Trophoblast cell (in vitro differentiated cells and primary cell): ENCODE measurements around the gene CLEC5A.

ENCODE experiments used
- DNase-seq, 2 donors: peaks; one replicate each; pipeline ENCODE4 v3.0.0-alpha.2; 2016
- H2AFZ ChIP-seq: 2 replicates; pipeline ENCODE4 v1.6.1; 2013; ENCODE audit warnings: low read length, moderate library complexity, mild to moderate bottlenecking; ENCODE audit not compliant: insufficient read depth, poor library complexity
- H2AK5ac ChIP-seq: 2 replicates; pipeline ENCODE4 v1.6.1; 2013; ENCODE audit warnings: mild to moderate bottlenecking, low read length
- H2BK120ac ChIP-seq: 2 replicates; pipeline ENCODE4 v1.6.1; 2013; ENCODE audit warnings: low read length, mild to moderate bottlenecking, moderate library complexity; ENCODE audit not compliant: insufficient read depth, poor library complexity
- H2BK12ac ChIP-seq: 2 replicates; pipeline ENCODE4 v1.6.1; 2013; ENCODE audit warnings: mild to moderate bottlenecking, low read length, moderate library complexity
- H2BK5ac ChIP-seq: 2 replicates; pipeline ENCODE4 v1.6.1; 2013; ENCODE audit warnings: low read length, low read depth, moderate library complexity, mild to moderate bottlenecking; ENCODE audit not compliant: poor library complexity
- H3K14ac ChIP-seq: 2 replicates; pipeline ENCODE4 v1.6.1; 2013; ENCODE audit warnings: mild to moderate bottlenecking, low read length
- H3K18ac ChIP-seq: 2 replicates; pipeline ENCODE4 v1.6.1; 2013; ENCODE audit warnings: mild to moderate bottlenecking, low read length
- H3K23ac ChIP-seq: 2 replicates; pipeline ENCODE4 v1.6.1; 2013; ENCODE audit warnings: low read length
- H3K27ac ChIP-seq: 2 replicates; pipeline ENCODE4 v1.5.1; 2013; ENCODE audit warnings: low read depth, mild to moderate bottlenecking, inconsistent platforms, low read length, moderate library complexity
- H3K27me3 ChIP-seq: 2 replicates; pipeline ENCODE4 v1.6.1; 2013; ENCODE audit warnings: inconsistent platforms, mild to moderate bottlenecking, low read length, moderate library complexity; ENCODE audit not compliant: insufficient read depth
- H3K36me3 ChIP-seq, 2 experiments: 1 replicate in 1 of 2; 2 replicates in 1 of 2; pipeline ENCODE4 v1.6.1; 2013; ENCODE audit warnings: low read length in 2 of 2, mild to moderate bottlenecking in 2 of 2, moderate library complexity in 1 of 2; ENCODE audit not compliant: insufficient read depth in 2 of 2, control insufficient read depth in 1 of 2
- H3K4ac ChIP-seq: 2 replicates; pipeline ENCODE4 v1.6.1; 2013; ENCODE audit warnings: low read depth, mild to moderate bottlenecking, low read length, moderate library complexity
- H3K4me1 ChIP-seq, 2 experiments: 1 replicate in 1 of 2; 2 replicates in 1 of 2; pipeline ENCODE4 v1.6.1; 2013; ENCODE audit warnings: low read length in 2 of 2, mild to moderate bottlenecking in 2 of 2, moderate library complexity in 1 of 2; ENCODE audit not compliant: insufficient read depth in 2 of 2, control insufficient read depth in 1 of 2
- H3K4me2 ChIP-seq: 2 replicates; pipeline ENCODE4 v1.6.1; 2013; ENCODE audit warnings: inconsistent platforms, mild to moderate bottlenecking, low read length, moderate library complexity
- H3K4me3 ChIP-seq: 2 replicates; pipeline ENCODE4 v1.5.1; 2013; ENCODE audit warnings: mild to moderate bottlenecking, low read depth, low read length, inconsistent platforms
- H3K79me1 ChIP-seq: one replicate; pipeline ENCODE4 v1.6.1; 2013; ENCODE audit warnings: low read length
- H3K79me2 ChIP-seq: 2 replicates; pipeline ENCODE4 v1.6.1; 2013; ENCODE audit warnings: low read length, mild to moderate bottlenecking; ENCODE audit not compliant: control insufficient read depth, insufficient read depth, poor library complexity
- H3K9ac ChIP-seq: 2 replicates; pipeline ENCODE4 v1.6.1; 2013; ENCODE audit warnings: mild to moderate bottlenecking, low read length
- H3K9me3 ChIP-seq: 2 replicates; pipeline ENCODE4 v1.6.1; 2013; ENCODE audit warnings: low read depth, mild to moderate bottlenecking, control low read depth, inconsistent platforms, low read length; ENCODE audit not compliant: insufficient read depth
- H4K12ac ChIP-seq: 2 replicates; pipeline ENCODE4 v1.6.1; 2013; ENCODE audit warnings: low read depth, mild to moderate bottlenecking, low read length, moderate library complexity
- H4K8ac ChIP-seq: 2 replicates; pipeline ENCODE4 v1.6.1; 2013; ENCODE audit warnings: low read depth, mild to moderate bottlenecking, low read length, moderate library complexity
- H4K91ac ChIP-seq: one replicate; pipeline ENCODE4 v1.6.1; 2013; ENCODE audit warnings: low read depth, mild to moderate bottlenecking, low read length, moderate library complexity
- WGBS: extraction: QIAGEN DNeasy Blood & Tissue Kit; methylation state at CpG from one replicate; pipeline ENCODE4 v1.1.7; 2013; ENCODE audit warnings: missing lambda C conversion rate; ENCODE audit not compliant: insufficient read length, insufficient coverage; ENCODE audit errors: extremely low coverage; 5-methylcytosine and 5-hydroxymethylcytosine counted together

CLEC5A gene

DNA sequence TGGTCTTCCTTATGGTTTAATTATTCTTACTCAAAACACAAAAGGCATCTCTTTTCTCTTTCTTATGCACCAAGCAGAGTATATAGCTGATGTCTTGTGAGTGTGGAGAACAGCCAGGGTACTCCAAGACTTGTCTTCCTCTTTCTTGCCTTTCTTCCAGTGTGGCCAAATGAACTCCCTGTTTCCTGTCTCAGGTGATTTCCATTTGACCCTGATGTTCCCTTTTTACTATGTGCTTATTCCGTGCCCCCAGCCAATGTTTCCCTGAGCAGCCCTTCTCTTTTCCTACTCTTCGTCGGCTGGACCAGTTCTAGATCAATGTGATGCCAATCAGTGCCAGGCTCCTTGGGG is 18.0 kb downstream of the CLEC5A start:
- no peak overlapping the region for H2BK5ac ChIP-seq
- no CpG with 5 or more reads among the region's 3 CpGs for WGBS

GRCh38 chr7:141928146-141928844 is 18.5 kb downstream of the CLEC5A start:
- Histone ChIP-seq H3K79me1 (no peaks in the 10 kb centered on the region), H2BK12ac (no peak overlapping the region), H2AFZ (no peak overlapping the region), H4K12ac (no peak overlapping the region), H3K23ac (no peak overlapping the region), H3K18ac (no peak overlapping the region), H2AK5ac (no peak overlapping the region), H3K79me2 (no peaks in the 10 kb centered on the region), H3K27me3 (no peaks in the 10 kb centered on the region), H3K4me3 (no peak overlapping the region), H3K9me3 (no peaks in the 10 kb centered on the region), H4K8ac (no peak overlapping the region), H4K91ac (no peak overlapping the region), H3K4me2 (no peak overlapping the region), H3K14ac (no peak overlapping the region), H3K4me1 (no peaks in the 10 kb centered on the region), H3K9ac (no peak overlapping the region), H3K4ac (no peak overlapping the region), H3K36me3 (no peaks in the 10 kb centered on the region), H3K27ac (no peak overlapping the region), H2BK120ac (no peak overlapping the region), H2BK5ac (no peak overlapping the region)
- 100% methylated on average over 1 of the region's 2 CpGs for WGBS
- DNase-seq: no peak

More for the DNA sequence above, 18.0 kb downstream of the CLEC5A start:
- Histone ChIP-seq H4K12ac (no peak overlapping the region), H2AK5ac (no peak overlapping the region), H3K18ac (no peak overlapping the region), H3K9me3 (no peaks in the 10 kb centered on the region), H3K27ac (no peak overlapping the region), H4K8ac (no peak overlapping the region), H3K9ac (no peak overlapping the region), H3K79me2 (no peaks in the 10 kb centered on the region), H3K27me3 (no peaks in the 10 kb centered on the region), H3K4me3 (no peak overlapping the region), H4K91ac (no peak overlapping the region), H3K14ac (no peak overlapping the region), H2BK12ac (no peak overlapping the region), H3K79me1 (no peaks in the 10 kb centered on the region), H3K4me2 (no peak overlapping the region), H3K4me1 (no peaks in the 10 kb centered on the region), H2BK120ac (no peak overlapping the region), H3K23ac (no peak overlapping the region), H3K4ac (no peak overlapping the region), H2AFZ (no peak overlapping the region), H3K36me3 (no peaks in the 10 kb centered on the region)
- DNase-seq: no peak

GRCh38 chr7:141920281-141920680 is 26.5 kb downstream of the CLEC5A start:
- Histone ChIP-seq H2AFZ (no peak overlapping the region), H3K9me3 (no peaks in the 10 kb centered on the region), H3K23ac (no peak overlapping the region), H3K36me3 (no peaks in the 10 kb centered on the region), H3K4me3 (no peak overlapping the region), H3K79me1 (no peaks in the 10 kb centered on the region), H3K18ac (no peak overlapping the region), H3K27me3 (no peaks in the 10 kb centered on the region), H3K4me1 (no peaks in the 10 kb centered on the region), H4K91ac (no peak overlapping the region), H4K8ac (no peak overlapping the region), H2BK5ac (no peak overlapping the region), H3K4me2 (no peak overlapping the region), H2BK12ac (no peak overlapping the region), H3K9ac (no peak overlapping the region), H3K14ac (no peak overlapping the region), H3K4ac (no peak overlapping the region), H4K12ac (no peak overlapping the region), H2BK120ac (no peak overlapping the region), H2AK5ac (no peak overlapping the region), H3K27ac (no peak overlapping the region), H3K79me2 (no peaks in the 10 kb centered on the region)
- no CpG with 5 or more reads among the region's 1 CpG for WGBS
- DNase-seq: peak; percentile 57 to 86

GRCh38 chr7:141916099-141916498 is 30.7 kb downstream of the CLEC5A start, which contains the start of gene OR9A4:
TSS of gene OR9A4 (plus strand) at chr7:141916399. CDS start at chr7:141918876, 2,477 bp downstream.
- no peak within 1 kb of the TSS for H2AFZ ChIP-seq
- H3K4me1 ChIP-seq: no peaks in the 10 kb centered on the region
- no peak within 1 kb of the TSS for H4K12ac ChIP-seq
- no peak within 1 kb of the TSS for H3K9ac ChIP-seq
- no peak for DNase-seq
- H3K18ac ChIP-seq: no peak within 1 kb of the TSS
- no peak within 1 kb of the TSS for H3K23ac ChIP-seq
- H4K91ac ChIP-seq: no peak within 1 kb of the TSS
- no CpG with 5 or more reads among the region's 3 CpGs for WGBS
- no peak within 1 kb of the TSS for H3K27ac ChIP-seq
- H2BK12ac ChIP-seq: no peak within 1 kb of the TSS
- H3K4me3 ChIP-seq: no peak within 1 kb of the TSS
- no peak within 1 kb of the TSS for H2BK120ac ChIP-seq
- H3K27me3 ChIP-seq: no peaks in the 10 kb centered on the region
- H3K4me2 ChIP-seq: no peak within 1 kb of the TSS
- H3K79me1 ChIP-seq: no peaks in the 10 kb centered on the region
- H3K4ac ChIP-seq: no peak within 1 kb of the TSS
- no peaks in the 10 kb centered on the region for H3K79me2 ChIP-seq
- H3K36me3 ChIP-seq: no peaks in the 10 kb centered on the region
- no peak within 1 kb of the TSS for H3K14ac ChIP-seq
- no peak within 1 kb of the TSS for H2AK5ac ChIP-seq
- no peak within 1 kb of the TSS for H4K8ac ChIP-seq
- no peaks in the 10 kb centered on the region for H3K9me3 ChIP-seq
- H2BK5ac ChIP-seq: no peak within 1 kb of the TSS
